DOHH2 (cell line): ENCODE results near the gene CAPG.

Experiments used
- H3F3A ChIP-seq: fragments of 200-600 bp; sonication (generic), shearing (Covaris generic); 2 replicates; pipeline ENCODE4 v1.6.0; 2016; ENCODE audit warnings: antibody characterized with exemption, mild to moderate bottlenecking; ENCODE audit not compliant: control insufficient read depth, insufficient read depth
- H3K27ac ChIP-seq: fragments of 200-600 bp; sonication (generic); 2 replicates; pipeline ENCODE4 v1.5.1; 2014; ENCODE audit warnings: low read depth, mild to moderate bottlenecking, low read length, moderate library complexity
- H3K27me3 ChIP-seq: fragments of 200-600 bp; sonication (generic); 2 replicates; pipeline ENCODE4 v1.6.1; 2014; ENCODE audit warnings: mild to moderate bottlenecking, low read length, mixed read lengths; ENCODE audit not compliant: control insufficient read depth
- H3K36me3 ChIP-seq: fragments of 200-600 bp; sonication (generic); 2 replicates; pipeline ENCODE4 v1.6.1; 2014; ENCODE audit warnings: mild to moderate bottlenecking, low read length, moderate library complexity, mixed read lengths; ENCODE audit not compliant: control insufficient read depth
- H3K4me1 ChIP-seq: fragments of 200-600 bp; sonication (generic); 2 replicates; pipeline ENCODE4 v1.6.1; 2014; ENCODE audit warnings: mild to moderate bottlenecking, low read length, mixed read lengths; ENCODE audit not compliant: control insufficient read depth
- H3K4me2 ChIP-seq: fragments of 200-600 bp; sonication (generic); 2 replicates; pipeline ENCODE4 v1.6.0; 2014; ENCODE audit warnings: mild to moderate bottlenecking, low read length, moderate library complexity
- H3K4me3 ChIP-seq: fragments of 200-600 bp; sonication (generic); 2 replicates; pipeline ENCODE4 v1.5.1; 2014; ENCODE audit warnings: mild to moderate bottlenecking, low read length, mixed read lengths
- H3K79me2 ChIP-seq: fragments of 200-600 bp; sonication (generic); 2 replicates; pipeline ENCODE4 v1.6.1; 2014; ENCODE audit warnings: mild to moderate bottlenecking, low read length, mixed read lengths; ENCODE audit not compliant: control insufficient read depth
- H3K9me2 ChIP-seq: fragments of 200-600 bp; sonication (generic); replicated peaks from 2 replicates; pipeline ENCODE4 v1.6.1; 2014; ENCODE audit warnings: mild to moderate bottlenecking, low read length, mixed read lengths; ENCODE audit not compliant: control insufficient read depth
- H3K9me3 ChIP-seq: fragments of 200-600 bp; sonication (generic); 2 replicates; pipeline ENCODE4 v1.6.1; 2014; ENCODE audit warnings: antibody characterized with exemption, low read length, mixed read lengths; ENCODE audit not compliant: control insufficient read depth, insufficient read depth
- H4K20me1 ChIP-seq: fragments of 200-600 bp; sonication (generic); 2 replicates; pipeline ENCODE4 v1.6.0; 2014; ENCODE audit warnings: low read depth, mild to moderate bottlenecking, antibody characterized with exemption, low read length, moderate library complexity; ENCODE audit not compliant: control insufficient read depth, insufficient read depth
- CTCF ChIP-seq: fragments of 200-600 bp; sonication (generic); IDR thresholded peaks from one replicate; pipeline ENCODE4 v1.5.1; 2014; ENCODE audit warnings: antibody characterized with exemption, mild to moderate bottlenecking, low read depth, low read length; ENCODE audit not compliant: poor library complexity, severe bottlenecking
- EZH2phosphoT487 ChIP-seq: fragments of 200-600 bp; sonication (generic); IDR thresholded peaks from 2 replicates; pipeline ENCODE4 v1.6.1; 2017; ENCODE audit warnings: borderline replicate concordance, mild to moderate bottlenecking, antibody characterized with exemption, low read length, moderate library complexity, mixed read lengths

CAPG gene

GRCh38 chr2:85425588-85425987 lies 15.4 kb upstream of the CAPG start:
- Histone ChIP-seq H3K79me2 (no peaks in the 10 kb centered on the region), H4K20me1 (no peaks in the 10 kb centered on the region), H3K4me3 (no peak overlapping the region), H3K4me2 (no peak overlapping the region), H3K9me3 (no peaks in the 10 kb centered on the region), H3K9me2 (no peaks in the 10 kb centered on the region), H3K4me1 (peaks cover 6% of the 10 kb centered on the region), H3K36me3 (no peaks in the 10 kb centered on the region), H3K27ac (no peak overlapping the region), H3F3A (no peaks in the 10 kb centered on the region), H3K27me3 (no peaks in the 10 kb centered on the region)
- TF ChIP-seq EZH2phosphoT487 (no peak), CTCF (no peak)

- Histone ChIP-seq H3K27ac (no peak overlapping the region), H3K4me3 (no peak overlapping the region), H3K79me2 (peaks cover 6% of the 10 kb centered on the region), H3K9me3 (no peaks in the 10 kb centered on the region), H3K27me3 (no peaks in the 10 kb centered on the region), H3K36me3 (no peaks in the 10 kb centered on the region), H3K9me2 (no peaks in the 10 kb centered on the region), H4K20me1 (no peaks in the 10 kb centered on the region), H3K4me2 (no peak overlapping the region), H3K4me1 (peaks cover 25% of the 10 kb centered on the region), H3F3A (peaks cover 5% of the 10 kb centered on the region)
- TF ChIP-seq EZH2phosphoT487 (no peak), CTCF (no peak)
Measured at GRCh38 chr2:85423525-85423924, 13.4 kb upstream of the CAPG start.

GRCh38 chr2:85422072-85422457 lies 11.9 kb upstream of the CAPG start:
- Histone ChIP-seq H3K4me2 (no peak overlapping the region), H3K4me3 (no peak overlapping the region), H3K4me1 (peaks cover 34% of the 10 kb centered on the region), H3K27me3 (no peaks in the 10 kb centered on the region), H3K36me3 (no peaks in the 10 kb centered on the region), H3K9me2 (no peaks in the 10 kb centered on the region), H3K79me2 (peaks cover 6% of the 10 kb centered on the region), H3F3A (peaks cover 5% of the 10 kb centered on the region), H4K20me1 (no peaks in the 10 kb centered on the region), H3K9me3 (no peaks in the 10 kb centered on the region), H3K27ac (no peak overlapping the region)
- TF ChIP-seq CTCF (no peak), EZH2phosphoT487 (no peak)
